GM18519 (cell line): ENCODE results near the gene LANCL3.
"Not testable (repeated sequence)": the region's sequence is repeated elsewhere in the genome, so short reads cannot be mapped to it uniquely, and the experiment has no call there.

Experiments
- ATAC-seq: cut with Tn5 transposase; IDR thresholded peaks from one replicate; pipeline ENCODE4 v1.9.1; 2021; ENCODE audit warnings: mild to moderate bottlenecking, moderate library complexity; ENCODE audit not compliant: unreplicated experiment, low FRiP score

Gene LANCL3

DNA sequence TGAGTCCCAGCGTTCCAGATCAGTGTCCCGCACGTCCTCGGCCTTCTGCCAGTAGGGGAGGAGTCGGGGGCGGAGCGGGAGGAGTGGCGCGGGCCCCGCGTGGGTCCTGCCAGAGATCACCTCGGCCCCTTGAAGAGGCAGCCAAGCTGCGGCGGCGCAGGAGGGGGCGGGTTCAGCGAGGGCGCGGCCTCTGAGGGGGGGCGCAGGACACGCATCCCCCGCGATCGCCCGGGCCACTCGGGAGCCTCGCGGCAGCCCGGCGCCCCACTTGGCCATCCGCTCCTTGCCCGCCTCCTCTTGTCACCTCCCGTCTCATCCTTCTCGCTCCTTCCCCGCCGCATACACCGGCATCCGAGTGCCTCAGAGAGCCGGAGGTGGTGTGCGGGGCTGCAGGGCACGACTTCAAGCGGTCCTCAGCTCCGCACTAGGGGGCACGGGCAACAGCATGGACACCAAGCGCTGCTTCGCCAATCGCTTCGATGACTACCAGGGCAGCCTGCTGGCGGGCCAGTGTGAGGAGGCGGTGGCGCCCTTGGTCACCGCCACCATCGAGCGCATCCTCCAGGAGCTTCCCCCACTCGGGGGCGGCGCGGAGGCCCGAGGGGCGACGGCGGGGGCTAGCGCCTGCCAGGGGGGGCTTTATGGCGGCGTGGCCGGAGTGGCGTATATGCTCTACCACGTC, at the start of gene LANCL3:
Gene LANCL3, plus strand, starts transcription at position 236 of the 682 bp plus-strand sequence. Its CDS starts 210 bp downstream, at position 446.
- ATAC-seq, result not testable (repeated sequence)

DNA sequence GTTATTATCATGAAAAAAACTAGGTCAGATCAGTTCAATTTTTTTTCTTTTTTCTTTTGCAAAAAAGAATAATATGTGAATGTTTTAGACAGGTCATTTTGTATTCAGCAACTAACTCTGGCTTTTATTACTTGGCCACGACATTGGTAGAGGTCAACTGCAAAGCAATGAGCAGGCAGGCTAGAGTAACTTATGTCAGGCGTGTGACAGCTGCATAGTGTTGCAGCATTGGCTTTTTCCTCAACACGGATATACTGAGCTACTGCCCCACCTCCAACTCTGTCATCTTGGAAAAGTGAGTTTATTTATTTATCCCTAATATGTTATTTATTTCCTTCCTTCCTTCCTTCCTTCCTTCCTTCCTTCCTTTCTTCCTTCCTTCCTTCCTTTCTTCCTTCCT, 47.8 kb upstream of the LANCL3 start:
- ATAC-seq, result not testable (repeated sequence)

- ATAC-seq, result no peak
Measured at GRCh38 chrX:37541991-37542390, 29.5 kb upstream of the LANCL3 start.

GRCh38 chrX:37542791-37543190, 28.7 kb upstream of the LANCL3 start:
- no peak for ATAC-seq

GRCh38 chrX:37543324-37543723, 28.1 kb upstream of the LANCL3 start:
- ATAC-seq, result no peak

DNA sequence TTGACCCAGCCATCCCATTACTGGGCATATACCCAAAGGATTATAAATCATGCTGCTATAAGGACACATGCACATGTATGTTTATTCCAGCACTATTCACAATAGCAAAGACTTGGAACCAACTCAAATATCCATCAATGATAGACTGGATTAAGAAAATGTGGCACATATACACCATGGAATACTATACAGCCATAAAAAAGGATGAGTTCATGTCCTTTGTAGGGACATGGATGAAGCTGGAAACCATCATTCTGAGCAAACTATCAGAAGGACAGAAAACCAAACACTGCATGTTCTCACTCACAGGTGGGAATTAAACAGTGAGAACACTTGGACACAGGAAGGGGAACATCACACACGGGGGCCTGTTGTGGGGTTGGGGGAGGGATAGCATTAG, 26.9 kb upstream of the LANCL3 start:
- ATAC-seq, result not testable (repeated sequence)

DNA sequence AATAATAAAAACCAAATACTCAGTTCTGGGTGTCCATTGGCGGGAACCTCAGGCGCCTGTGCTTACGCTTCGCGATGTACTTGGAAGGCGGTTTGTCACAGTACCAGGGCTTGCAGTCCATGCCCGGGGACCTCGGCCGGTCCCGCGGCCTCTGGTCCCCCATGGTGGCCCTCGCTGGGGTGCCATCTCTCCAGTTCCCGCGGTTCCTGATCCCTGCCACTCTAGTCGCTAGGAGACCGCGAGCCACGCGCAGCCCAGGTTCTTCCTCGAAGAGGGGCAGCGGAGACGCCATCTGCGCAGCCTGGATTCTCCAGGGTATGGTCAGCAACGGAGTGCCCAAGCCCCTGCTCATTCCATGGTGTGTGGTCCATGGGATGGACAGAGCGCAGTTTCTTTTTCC, 26.4 kb upstream of the LANCL3 start:
- no peak for ATAC-seq

DNA sequence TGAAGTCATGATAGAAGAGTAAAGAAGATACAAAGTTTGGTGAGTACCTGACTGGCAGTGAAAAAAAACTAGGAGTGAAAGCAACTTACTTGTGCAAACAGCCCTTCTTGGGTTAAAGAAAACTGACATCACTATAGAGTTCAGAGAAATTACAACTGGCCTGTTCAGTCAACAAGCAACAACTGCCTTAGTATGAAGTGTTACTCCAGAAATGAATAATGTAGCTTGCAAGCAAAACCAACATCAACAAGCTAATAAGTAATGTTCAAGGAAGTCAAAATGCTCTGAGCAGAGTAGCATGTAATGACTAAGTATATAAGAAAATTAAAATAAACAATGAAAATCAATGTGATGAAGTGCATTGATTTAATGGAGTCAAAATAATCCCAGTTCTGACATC, 21.8 kb upstream of the LANCL3 start:
- ATAC-seq, result not testable (repeated sequence)

DNA sequence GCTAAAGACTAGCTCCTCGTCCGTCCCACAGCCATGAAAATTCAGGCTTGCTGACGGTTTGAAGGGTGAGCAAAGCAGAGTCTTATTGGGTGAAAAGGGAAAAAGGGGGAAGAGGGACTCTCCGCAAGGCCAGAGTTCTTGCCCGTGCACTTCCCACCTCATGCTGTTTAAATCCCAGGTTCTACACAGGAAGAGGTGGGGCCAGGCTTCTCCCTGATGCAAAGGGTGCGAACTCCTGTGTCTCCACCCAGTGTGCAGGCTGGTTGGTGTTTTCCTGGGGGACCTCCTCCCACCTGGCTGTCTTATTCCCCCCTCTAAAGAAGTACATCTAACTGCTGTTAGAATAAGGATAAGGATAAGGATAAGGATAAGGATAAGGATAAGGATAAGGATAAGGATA, 18.0 kb upstream of the LANCL3 start:
- ATAC-seq, result no peak

DNA sequence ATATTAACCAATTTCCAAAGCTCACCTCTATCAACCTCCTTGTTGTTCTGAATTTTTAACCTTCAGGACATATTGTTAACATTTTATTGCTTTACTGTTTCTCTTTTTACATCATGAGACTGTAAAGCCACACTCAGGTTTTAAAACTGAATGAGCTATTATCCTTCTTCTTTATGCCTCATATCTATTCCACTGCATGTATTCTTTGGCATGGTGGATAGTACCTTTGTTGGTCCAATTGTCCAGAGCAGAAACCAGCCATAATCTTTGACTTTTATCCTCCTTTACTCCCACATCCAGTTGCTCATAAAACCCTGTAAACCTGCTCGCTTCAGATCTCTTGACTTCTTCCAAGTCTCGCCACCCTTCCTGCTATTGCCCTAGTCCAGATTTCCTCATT, 6.2 kb upstream of the LANCL3 start:
- not testable (repeated sequence) for ATAC-seq

DNA sequence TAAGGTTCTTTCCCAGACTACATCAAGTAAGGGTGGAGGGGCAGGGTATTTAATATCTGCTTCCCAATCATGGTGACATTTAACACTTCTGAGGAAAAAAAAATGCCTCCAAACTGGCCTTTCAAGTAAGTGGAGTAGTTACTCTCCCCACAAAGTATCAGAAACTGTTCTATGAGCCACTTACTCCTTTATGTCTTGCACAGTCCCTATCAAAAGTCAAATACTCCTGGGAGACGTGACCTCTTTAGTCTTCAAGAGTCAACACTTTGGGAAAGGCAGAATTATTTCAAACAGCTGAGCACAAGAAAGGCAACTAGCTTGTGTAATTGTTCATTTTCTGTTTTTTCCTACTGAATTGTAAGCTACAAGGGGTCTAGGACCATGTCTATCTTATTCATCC, 1.1 kb upstream of the LANCL3 start:
- ATAC-seq, result not testable (repeated sequence)

DNA sequence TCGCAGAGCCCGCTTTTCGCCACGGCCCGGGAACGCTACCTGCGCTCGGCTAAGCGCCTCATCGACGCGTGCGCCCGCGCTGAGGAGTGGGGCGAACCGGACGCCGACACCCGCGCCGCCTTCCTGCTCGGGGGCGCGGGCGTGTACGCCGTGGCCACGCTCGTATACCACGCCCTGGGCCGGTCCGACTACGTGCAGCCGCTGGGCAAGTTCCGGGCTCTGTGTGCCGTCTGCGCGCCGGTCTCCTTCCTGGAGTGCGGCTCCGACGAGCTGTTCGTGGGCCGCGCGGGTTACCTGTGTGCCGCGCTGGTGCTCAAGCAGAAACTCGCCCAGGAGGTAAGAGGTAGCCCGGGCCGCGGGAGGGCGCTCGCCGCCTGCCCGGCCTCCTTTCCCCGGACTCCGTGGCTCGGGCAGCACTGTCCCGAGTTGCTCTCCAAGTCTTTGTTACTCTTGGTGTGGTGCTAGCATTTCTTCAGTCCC, 687 bp downstream of the LANCL3 start:
- not testable (repeated sequence) for ATAC-seq

DNA sequence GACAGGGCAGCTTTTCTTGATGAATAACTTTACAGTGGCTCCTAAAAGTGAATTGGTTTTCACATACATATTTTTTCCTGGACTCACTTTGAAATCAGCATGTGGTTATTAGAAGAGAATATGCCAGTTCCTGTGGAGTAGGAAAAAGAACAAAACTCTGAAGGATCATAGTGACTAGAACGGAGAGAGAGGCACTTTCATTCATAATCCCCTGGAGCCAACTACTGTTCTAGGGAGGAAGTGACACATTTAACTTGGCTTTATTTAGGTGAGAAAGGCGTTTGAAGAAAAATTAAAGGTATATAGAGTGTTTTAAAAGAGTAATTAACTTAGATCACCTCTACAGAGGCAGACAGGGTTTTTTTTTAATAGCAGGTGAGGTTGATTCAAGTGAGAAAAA, 1.7 kb downstream of the LANCL3 start:
- not testable (repeated sequence) for ATAC-seq

- no peak for ATAC-seq
Measured at GRCh38 chrX:37578045-37578444, 6.6 kb downstream of the LANCL3 start.

DNA sequence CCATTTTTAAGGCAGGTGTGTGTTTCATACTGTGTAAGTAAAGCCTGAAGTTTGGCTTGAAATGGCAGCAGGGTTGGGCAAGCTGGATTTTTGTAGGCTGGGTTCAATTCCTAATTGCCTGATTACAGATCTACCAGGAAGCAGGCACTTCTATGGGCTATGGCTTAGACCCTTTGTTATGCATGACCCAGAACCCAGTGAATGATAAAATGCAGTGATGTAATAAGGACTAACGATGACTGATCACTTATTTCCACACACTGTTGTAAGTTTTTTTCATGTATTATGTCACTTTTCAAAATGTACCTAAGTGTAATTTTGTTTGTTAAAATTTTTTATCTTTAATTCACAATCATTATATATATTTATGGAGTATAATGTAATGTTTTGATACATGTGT, 8.6 kb downstream of the LANCL3 start:
- ATAC-seq, result no peak

DNA sequence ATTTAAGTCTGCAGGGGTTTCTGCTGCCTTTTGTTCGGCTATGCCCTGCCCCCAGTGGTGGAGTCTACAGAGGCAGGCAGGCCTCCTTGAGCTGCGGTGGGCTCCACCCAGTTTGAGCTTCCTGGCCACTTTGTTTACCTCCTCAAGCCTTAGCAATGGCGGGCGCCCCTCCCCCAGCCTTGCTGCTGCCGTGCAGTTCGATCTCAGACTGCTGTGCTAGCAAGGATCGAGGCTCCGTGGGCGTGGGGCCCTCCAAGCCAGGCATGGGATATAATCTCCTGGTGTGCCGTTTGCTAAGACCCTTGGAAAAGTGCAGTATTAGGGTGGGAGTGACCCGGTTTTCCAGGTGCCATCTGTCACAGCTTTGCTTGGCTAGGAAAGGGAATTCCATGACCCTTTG, 15.9 kb downstream of the LANCL3 start:
- ATAC-seq, result not testable (repeated sequence)

DNA sequence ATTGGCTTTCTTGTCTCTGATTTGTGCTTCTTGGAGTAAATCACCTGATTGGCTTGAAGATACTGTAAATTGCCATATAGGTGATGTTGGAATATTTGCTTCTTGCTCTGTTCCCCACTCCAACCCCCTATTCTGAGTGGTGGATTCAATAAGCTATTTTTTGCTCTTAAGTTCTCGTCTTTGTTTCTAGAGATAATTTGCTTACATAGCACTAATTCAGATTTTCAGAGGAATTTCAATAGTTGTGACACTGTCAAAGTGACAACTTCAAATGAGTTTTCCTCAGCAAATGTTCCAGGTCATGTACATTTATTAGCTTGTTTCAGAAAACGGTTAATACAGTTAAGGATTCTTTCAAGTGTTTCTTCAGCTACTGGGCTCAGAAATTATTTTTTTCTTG, 18.6 kb downstream of the LANCL3 start:
- no peak for ATAC-seq

DNA sequence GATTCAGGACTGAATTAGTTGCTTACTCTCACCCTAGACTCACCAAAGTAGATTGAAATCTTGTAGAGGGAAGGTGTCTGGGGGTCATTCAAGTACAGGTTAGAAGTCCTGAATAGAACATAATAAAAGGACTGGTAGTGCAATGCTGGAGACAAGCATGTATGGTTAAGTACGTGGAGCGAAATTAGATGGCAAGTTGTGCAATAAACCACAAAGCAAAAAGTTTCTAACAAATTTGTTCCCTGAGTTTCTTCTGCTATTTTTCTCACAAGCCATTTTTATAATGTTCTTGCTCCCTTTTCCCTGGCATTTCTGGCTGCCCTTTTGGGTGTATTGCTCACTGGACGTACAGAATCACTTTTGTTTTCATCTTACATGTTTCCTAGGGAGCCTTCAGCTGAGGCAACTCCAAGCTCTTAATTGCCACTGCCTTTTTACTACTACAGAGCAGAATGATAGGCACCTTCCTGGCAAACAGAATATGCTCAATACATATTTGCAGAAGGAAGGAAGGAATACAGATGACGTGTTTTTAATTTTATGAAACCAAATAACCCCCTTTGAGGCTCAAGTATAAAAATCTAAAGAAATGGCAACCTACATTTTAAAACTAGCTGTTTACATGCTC, 23.4 kb downstream of the LANCL3 start:
- ATAC-seq, result no peak

GRCh38 chrX:37599729-37600128, 28.3 kb downstream of the LANCL3 start:
- no peak for ATAC-seq

DNA sequence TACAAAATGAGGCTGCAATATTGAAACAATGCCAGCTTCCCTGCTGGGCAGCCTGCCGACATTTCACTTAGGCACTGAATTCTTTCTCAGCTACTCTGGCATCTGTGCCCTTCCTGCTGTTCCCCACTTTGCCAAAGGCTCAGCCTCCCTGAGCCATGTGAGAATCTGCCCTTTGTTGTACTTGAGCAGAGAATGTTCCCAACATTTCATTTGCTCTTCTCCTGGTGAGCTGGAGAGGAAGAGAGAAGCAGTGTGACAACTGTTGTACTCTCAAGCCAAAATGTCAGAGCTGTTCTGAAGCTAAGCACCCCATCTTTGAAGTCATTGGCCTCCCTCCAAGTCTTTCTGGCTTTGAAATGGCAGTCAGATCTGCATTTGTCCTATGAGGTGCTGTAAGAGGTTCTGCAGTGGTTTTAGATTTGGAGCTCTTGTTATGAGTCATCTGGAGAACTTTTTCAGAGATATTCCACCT, 32.5 kb downstream of the LANCL3 start:
- no peak for ATAC-seq

GRCh38 chrX:37607243-37607642, 35.8 kb downstream of the LANCL3 start:
- ATAC-seq, result no peak

DNA sequence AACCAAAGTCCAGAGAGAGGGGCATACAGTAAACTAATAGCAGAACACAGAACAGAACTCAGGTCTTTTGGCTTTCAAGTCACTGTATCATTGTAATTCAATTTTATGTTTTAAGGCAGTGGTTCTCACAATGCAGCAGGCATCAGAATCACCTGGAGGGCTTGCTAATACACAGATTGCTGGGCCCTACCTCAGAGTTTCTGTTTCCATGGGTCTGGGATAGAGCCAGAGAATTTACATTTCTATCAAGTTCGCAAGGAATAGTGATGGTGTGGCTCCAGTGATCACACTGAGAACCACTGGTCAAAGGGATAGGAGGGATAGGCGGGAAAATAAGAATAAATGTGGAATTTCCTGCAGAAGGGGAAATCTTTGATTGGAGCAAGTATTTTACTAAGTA, 36.7 kb downstream of the LANCL3 start:
- ATAC-seq, result no peak
